Islet precursor cell (in vitro differentiated cells): ENCODE results near the gene PLXNA1.
A peak's percentile ranks its signal among the peaks of the same experiment; 100 is the strongest.

ENCODE experiments used
- DNase-seq: peaks from one replicate; pipeline ENCODE4 v3.0.0-alpha.2; 2018

The PLXNA1 gene

GRCh38 chr3:126968391-126969390 is 14.2 kb upstream of the PLXNA1 start:
- no peak for DNase-seq

GRCh38 chr3:126969586-126969985 is 13.3 kb upstream of the PLXNA1 start:
- no peak for DNase-seq

GRCh38 chr3:126970101-126970500 is 12.8 kb upstream of the PLXNA1 start:
- no peak for DNase-seq

- no peak for DNase-seq
Observed at GRCh38 chr3:126970921-126971320, 12.0 kb upstream of the PLXNA1 start.

- DNase-seq = no peak
Observed at GRCh38 chr3:126971891-126972351, 11.0 kb upstream of the PLXNA1 start.

- DNase-seq = no peak
Observed at GRCh38 chr3:126972866-126973265, 10.0 kb upstream of the PLXNA1 start.

- DNase-seq = no peak
Observed at GRCh38 chr3:126973814-126974213, 9.1 kb upstream of the PLXNA1 start.

- DNase-seq = no peak
Observed at GRCh38 chr3:126974756-126975155, 8.2 kb upstream of the PLXNA1 start.

- no peak for DNase-seq
Observed at GRCh38 chr3:126976906-126977305, 6.0 kb upstream of the PLXNA1 start.

GRCh38 chr3:126977821-126978220 is 5.1 kb upstream of the PLXNA1 start:
- DNase-seq = no peak

GRCh38 chr3:126978291-126978690 is 4.6 kb upstream of the PLXNA1 start:
- no peak for DNase-seq

- DNase-seq = no peak
Observed at GRCh38 chr3:126979046-126979628, 3.8 kb upstream of the PLXNA1 start.

GRCh38 chr3:126980266-126980811 is 2.6 kb upstream of the PLXNA1 start:
- no peak for DNase-seq

GRCh38 chr3:126982126-126982470 is 817 bp upstream of the PLXNA1 start:
- no peak for DNase-seq

GRCh38 chr3:126983276-126983652 is 349 bp downstream of the PLXNA1 start:
- no peak for DNase-seq

GRCh38 chr3:126983653-126984390 is 907 bp downstream of the PLXNA1 start:
- peak; percentile 68 for DNase-seq

- no peak for DNase-seq
Observed at GRCh38 chr3:126984391-126985131, 1.6 kb downstream of the PLXNA1 start.

GRCh38 chr3:126985132-126985985 is 2.4 kb downstream of the PLXNA1 start:
- DNase-seq = no peak

GRCh38 chr3:126986001-126986400 is 3.1 kb downstream of the PLXNA1 start:
- peak; percentile 80 for DNase-seq

- no peak for DNase-seq
Observed at GRCh38 chr3:126987129-126987528, 4.2 kb downstream of the PLXNA1 start.

- no peak for DNase-seq
Observed at GRCh38 chr3:126987596-126987995, 4.7 kb downstream of the PLXNA1 start.
